ACC112 (cell line): Measurements from ENCODE around the gene GPR42.

Experiments used
- H2AFZ ChIP-seq: fragments of 200-600 bp; sonication (generic); one replicate; pipeline ENCODE4 v1.6.0; 2017; ENCODE audit warnings: antibody characterized with exemption, low read length; ENCODE audit not compliant: unreplicated experiment
- H3K27ac ChIP-seq: fragments of 200-600 bp; sonication (generic); 2 replicates; pipeline ENCODE4 v1.5.1; 2014; ENCODE audit warnings: low read depth, mild to moderate bottlenecking, antibody characterized with exemption, low read length, moderate library complexity
- H3K27me3 ChIP-seq: fragments of 200-600 bp; sonication (generic); 2 replicates; pipeline ENCODE4 v1.6.1; 2014; ENCODE audit warnings: mild to moderate bottlenecking, antibody characterized with exemption, low read length, moderate library complexity, mixed read lengths; ENCODE audit not compliant: insufficient read depth
- H3K36me3 ChIP-seq: fragments of 200-600 bp; sonication (generic); 2 replicates; pipeline ENCODE4 v1.6.1; 2016; ENCODE audit warnings: mild to moderate bottlenecking, antibody characterized with exemption, low read length, moderate library complexity, mixed read lengths; ENCODE audit not compliant: insufficient read depth
- H3K4me1 ChIP-seq: fragments of 200-600 bp; sonication (generic); one replicate; pipeline ENCODE4 v1.6.1; 2016; ENCODE audit warnings: low read length, mixed read lengths; ENCODE audit not compliant: insufficient read depth, unreplicated experiment, control insufficient read depth
- H3K4me3 ChIP-seq: fragments of 200-600 bp; sonication (generic); 2 replicates; pipeline ENCODE4 v1.5.1; 2014; ENCODE audit warnings: mild to moderate bottlenecking, low read depth, low read length
- H3K79me2 ChIP-seq: fragments of 200-600 bp; sonication (generic); one replicate; pipeline ENCODE4 v1.6.0; 2016; ENCODE audit warnings: low read length; ENCODE audit not compliant: control insufficient read depth, unreplicated experiment, insufficient read depth

The GPR42 gene

GRCh38 chr19:35347171-35347929 lies 23.5 kb upstream of the GPR42 start, which contains the start of gene FFAR1:
FFAR1 (plus strand) TSS chr19:35347902; CDS start chr19:35351552, 3,650 bp downstream.
- Histone ChIP-seq H3K4me3 (no peak within 1 kb of the TSS), H3K4me1 (no peaks in the 10 kb centered on the region), H3K27ac (no peak within 1 kb of the TSS), H3K79me2 (no peaks in the 10 kb centered on the region), H2AFZ (no peak within 1 kb of the TSS), H3K27me3 (no peaks in the 10 kb centered on the region), H3K36me3 (no peaks in the 10 kb centered on the region)

GRCh38 chr19:35347930-35348298 lies 23.0 kb upstream of the GPR42 start:
- Histone ChIP-seq H3K27ac (no peak overlapping the region), H3K36me3 (no peaks in the 10 kb centered on the region), H3K4me3 (no peak overlapping the region), H2AFZ (no peak overlapping the region), H3K27me3 (no peaks in the 10 kb centered on the region), H3K79me2 (no peaks in the 10 kb centered on the region), H3K4me1 (no peaks in the 10 kb centered on the region)

- H3K27ac ChIP-seq = no peak overlapping the region
- H3K79me2 ChIP-seq = no peaks in the 10 kb centered on the region
- H2AFZ ChIP-seq = no peak overlapping the region
- H3K4me3 ChIP-seq = no peak overlapping the region
- no peaks in the 10 kb centered on the region for H3K27me3 ChIP-seq
- no peaks in the 10 kb centered on the region for H3K4me1 ChIP-seq
- no peaks in the 10 kb centered on the region for H3K36me3 ChIP-seq
Measured at GRCh38 chr19:35348911-35349611, 21.8 kb upstream of the GPR42 start.

- H3K79me2 ChIP-seq = no peaks in the 10 kb centered on the region
- no peaks in the 10 kb centered on the region for H3K36me3 ChIP-seq
- H3K27me3 ChIP-seq = no peaks in the 10 kb centered on the region
- no peak overlapping the region for H3K4me3 ChIP-seq
- no peak overlapping the region for H3K27ac ChIP-seq
- no peak overlapping the region for H2AFZ ChIP-seq
- H3K4me1 ChIP-seq = no peaks in the 10 kb centered on the region
Measured at GRCh38 chr19:35349614-35350521, 21.0 kb upstream of the GPR42 start.

- no peak overlapping the region for H3K4me3 ChIP-seq
- no peaks in the 10 kb centered on the region for H3K79me2 ChIP-seq
Measured at GRCh38 chr19:35350591-35350990, 20.3 kb upstream of the GPR42 start.

GRCh38 chr19:35351411-35352176 lies 19.3 kb upstream of the GPR42 start:
- H3K4me1 ChIP-seq = no peaks in the 10 kb centered on the region
- H2AFZ ChIP-seq = no peak overlapping the region
- H3K79me2 ChIP-seq = no peaks in the 10 kb centered on the region
- no peaks in the 10 kb centered on the region for H3K36me3 ChIP-seq
- no peaks in the 10 kb centered on the region for H3K27me3 ChIP-seq
- H3K4me3 ChIP-seq = no peak overlapping the region
- no peak overlapping the region for H3K27ac ChIP-seq

More at GRCh38 chr19:35350591-35350990, 20.3 kb upstream of the GPR42 start:
- no peaks in the 10 kb centered on the region for H3K27me3 ChIP-seq
- H2AFZ ChIP-seq = no peak overlapping the region
- no peaks in the 10 kb centered on the region for H3K36me3 ChIP-seq
- H3K4me1 ChIP-seq = no peaks in the 10 kb centered on the region
- no peak overlapping the region for H3K27ac ChIP-seq

- H3K79me2 ChIP-seq = no peaks in the 10 kb centered on the region
- H3K27me3 ChIP-seq = no peaks in the 10 kb centered on the region
- no peaks in the 10 kb centered on the region for H3K4me1 ChIP-seq
- H3K27ac ChIP-seq = no peak overlapping the region
- no peaks in the 10 kb centered on the region for H3K36me3 ChIP-seq
- H3K4me3 ChIP-seq = no peak overlapping the region
- H2AFZ ChIP-seq = no peak overlapping the region
Measured at GRCh38 chr19:35352177-35352447, 18.8 kb upstream of the GPR42 start.

- Histone ChIP-seq H3K27ac (no peak overlapping the region), H3K4me1 (no peaks in the 10 kb centered on the region), H2AFZ (no peak overlapping the region)
Measured at GRCh38 chr19:35352448-35353304, 18.2 kb upstream of the GPR42 start.

GRCh38 chr19:35353635-35354034 lies 17.2 kb upstream of the GPR42 start:
- no peak overlapping the region for H2AFZ ChIP-seq
- H3K36me3 ChIP-seq = no peaks in the 10 kb centered on the region
- H3K79me2 ChIP-seq = no peaks in the 10 kb centered on the region
- no peak overlapping the region for H3K4me3 ChIP-seq
- no peak overlapping the region for H3K27ac ChIP-seq
- no peaks in the 10 kb centered on the region for H3K27me3 ChIP-seq
- H3K4me1 ChIP-seq = peaks cover 4% of the 10 kb centered on the region

More at GRCh38 chr19:35352448-35353304, 18.2 kb upstream of the GPR42 start:
- H3K79me2 ChIP-seq = no peaks in the 10 kb centered on the region
- no peaks in the 10 kb centered on the region for H3K36me3 ChIP-seq
- H3K4me3 ChIP-seq = no peak overlapping the region
- no peaks in the 10 kb centered on the region for H3K27me3 ChIP-seq
